ENCODE measurements around the gene DNAJC21. TPM values are rescaled to one million over a fixed set of nuclear protein-coding genes. Genes with fewer than 3 reads are reported as not detected.

The DNAJC21 gene
- 6.6 and 8.5 TPM in 2 replicates for total RNA-seq

GRCh38 chr5:34929134-34929719, at the start of gene DNAJC21:
TSS of gene DNAJC21 (plus strand) at chr5:34929559. CDS start at chr5:34929820, 261 bp downstream.

DNA sequence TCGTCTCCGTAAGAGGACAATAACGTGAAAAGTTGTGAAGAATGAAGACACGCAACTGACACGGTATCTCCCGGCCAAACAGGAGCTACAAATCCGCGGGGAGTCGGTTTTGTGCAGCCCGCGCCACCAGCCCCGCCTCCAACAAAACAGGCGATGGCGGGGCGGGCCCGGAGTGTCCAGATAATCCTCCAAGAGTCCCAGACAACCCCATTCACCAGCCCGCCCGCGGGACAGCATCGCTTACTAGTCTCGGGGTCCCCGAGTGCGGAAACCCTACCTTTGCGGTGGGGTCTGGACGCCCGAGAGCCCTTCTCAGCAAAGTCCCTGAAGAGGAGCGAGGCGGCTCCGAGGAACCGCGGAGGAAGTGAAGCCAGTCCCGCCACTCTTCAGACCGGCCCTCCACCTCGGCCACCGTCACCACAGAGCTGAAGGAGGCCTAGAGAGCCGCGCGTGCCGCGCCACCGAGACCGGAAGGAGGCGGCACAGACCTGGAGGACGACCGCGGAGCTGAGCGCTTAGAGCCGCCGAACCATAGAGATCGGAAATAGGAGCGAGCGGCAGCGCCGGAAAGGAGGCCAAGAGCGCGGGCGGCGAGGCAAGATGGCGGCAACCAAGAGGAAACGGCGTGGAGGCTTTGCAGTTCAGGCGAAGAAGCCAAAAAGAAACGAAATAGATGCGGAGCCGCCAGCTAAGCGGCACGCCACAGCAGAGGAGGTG, 14.1 kb upstream of the DNAJC21 start, which contains the start of the genes BRIX1 and RAD1:
Gene BRIX1, plus strand, starts transcription at position 573 of the 717 bp plus-strand sequence. Its CDS starts 28 bp downstream, at position 601.
Gene RAD1, minus strand, starts transcription at position 366 of the 717 bp plus-strand sequence. CDS start 612 bp downstream, outside the sequence.

Other genes starting within 250 kb of the DNAJC21 start
- 0.13 TPM in 1 of 2 replicates, not detected in the other for gene TTC23L, start 90.4 kb upstream of the DNAJC21 start, total RNA-seq
- gene RAD1, start 14.1 kb upstream of the DNAJC21 start, total RNA-seq = 12.4 and 27.7 TPM in 2 replicates
- gene BRIX1, start 13.8 kb upstream of the DNAJC21 start, total RNA-seq = 9.4 and 20.9 TPM in 2 replicates
- not detected in 2 replicates for gene AGXT2, start 118.4 kb downstream of the DNAJC21 start, total RNA-seq